GM19438 (cell line): ENCODE measurements around the gene LSAMP.

Experiments used
- ATAC-seq: cut with Tn5 transposase; IDR thresholded peaks from one replicate; pipeline ENCODE4 v1.9.1; 2021; ENCODE audit warnings: low read depth; ENCODE audit not compliant: unreplicated experiment

The LSAMP gene

DNA sequence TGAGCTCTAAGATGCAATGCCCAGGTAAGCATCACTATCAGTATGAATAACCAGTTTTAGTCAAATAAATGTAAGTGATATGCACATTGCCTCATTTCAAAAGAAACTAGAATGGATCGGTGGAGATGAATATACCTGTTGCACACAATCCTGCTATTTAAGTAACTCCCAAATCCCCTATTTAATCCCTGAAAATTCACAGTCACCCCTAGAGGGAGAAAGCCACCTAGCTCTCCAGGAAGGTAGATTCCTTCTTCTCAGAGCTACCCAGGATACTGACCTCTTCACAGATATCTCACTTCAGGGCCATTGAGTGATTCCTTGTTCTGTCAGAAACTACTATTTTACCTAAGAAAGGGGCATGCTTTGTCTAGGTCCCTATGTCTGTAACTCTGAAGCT, 11.7 kb downstream of the LSAMP start:
- ATAC-seq, result no peak

DNA sequence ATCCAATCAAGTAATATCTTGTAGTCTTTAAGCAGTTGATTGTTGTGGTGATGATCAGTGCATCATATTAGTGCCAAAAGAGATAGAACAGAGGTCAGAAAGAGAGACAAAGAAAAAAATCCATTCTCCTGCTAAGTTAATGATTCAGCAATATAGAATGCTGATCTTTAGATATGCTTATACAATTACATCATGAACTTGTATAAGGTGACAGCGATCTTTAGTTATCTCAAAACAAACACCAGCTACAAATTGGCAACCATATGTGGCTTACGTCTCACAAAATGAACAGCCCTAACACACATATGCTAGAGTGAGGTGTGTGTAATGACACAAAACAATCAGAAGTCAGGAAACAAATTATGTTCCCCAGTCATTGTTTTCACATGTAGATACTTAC, 12.5 kb downstream of the LSAMP start:
- ATAC-seq, result no peak

DNA sequence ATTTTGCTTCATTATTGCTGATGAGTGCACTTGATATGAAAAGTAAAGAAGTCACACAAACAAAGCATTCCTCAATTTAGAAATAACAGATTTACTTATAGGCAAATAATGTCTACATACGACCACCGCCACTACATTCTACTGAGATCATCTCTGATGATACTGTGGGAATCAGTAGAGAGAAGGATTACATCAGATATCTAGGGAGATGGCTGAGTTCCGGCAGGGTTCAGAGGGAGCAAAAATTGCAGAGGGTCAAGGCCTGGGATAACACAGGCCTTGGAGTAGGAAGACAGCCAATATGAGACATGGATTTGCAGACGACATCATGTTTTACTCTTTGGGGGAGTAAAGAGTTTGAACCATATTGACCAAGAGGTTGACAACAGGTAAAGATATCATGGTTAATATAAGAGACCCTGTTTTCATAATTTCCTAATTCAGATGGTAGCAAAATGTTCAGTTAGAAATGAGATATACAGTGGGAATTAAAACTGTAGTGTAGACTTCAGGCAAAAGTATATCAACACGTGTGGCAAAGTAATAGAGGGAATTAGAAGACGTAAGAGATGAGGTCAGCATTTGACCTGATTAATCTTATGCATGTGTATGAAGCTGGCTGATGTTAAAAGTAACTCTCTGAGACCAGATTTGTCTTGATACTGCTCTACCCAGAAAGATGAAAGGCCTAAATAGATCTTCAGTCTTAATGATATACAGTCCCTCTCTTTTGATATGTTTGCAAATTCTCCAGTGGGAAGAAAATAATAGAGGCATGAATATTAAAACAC, 15.6 kb downstream of the LSAMP start:
- ATAC-seq, result no peak

DNA sequence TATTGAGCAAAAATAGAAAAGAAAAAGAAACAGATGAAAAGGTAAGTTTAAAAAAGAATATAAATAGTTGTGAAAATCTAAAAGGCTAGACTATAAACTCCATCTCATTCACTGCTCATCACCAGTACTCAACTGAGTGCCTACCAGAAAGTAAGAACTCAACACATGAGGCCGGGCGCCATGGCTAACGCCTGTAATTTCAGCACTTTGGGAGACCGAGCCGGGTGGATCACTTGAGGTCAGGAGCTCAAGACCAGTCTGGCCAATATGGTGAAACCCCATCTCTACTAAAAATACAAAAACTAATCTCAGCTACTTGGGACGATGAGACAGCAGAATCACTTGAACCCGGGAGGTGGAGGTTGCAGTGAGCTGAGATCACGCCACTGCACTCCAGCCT, 19.3 kb downstream of the LSAMP start:
- no peak for ATAC-seq

DNA sequence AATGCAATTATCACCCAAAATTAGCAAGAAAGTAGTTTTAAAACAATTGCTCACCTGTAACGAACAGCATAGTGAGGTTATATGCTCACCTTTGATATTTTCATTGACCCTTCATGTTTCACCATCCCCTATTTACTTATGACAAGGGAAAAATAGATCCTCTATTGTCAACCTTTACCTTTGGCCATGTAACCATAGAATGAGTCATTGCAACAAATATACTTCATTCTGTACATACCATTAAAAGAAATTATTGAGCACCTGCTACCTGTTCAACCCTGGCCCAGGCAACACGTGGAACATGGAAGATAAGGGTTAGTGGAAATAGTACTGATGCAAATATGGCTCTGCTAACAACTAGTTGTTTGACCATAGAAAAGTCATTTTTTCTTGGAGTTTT, 20.2 kb downstream of the LSAMP start:
- no peak for ATAC-seq

DNA sequence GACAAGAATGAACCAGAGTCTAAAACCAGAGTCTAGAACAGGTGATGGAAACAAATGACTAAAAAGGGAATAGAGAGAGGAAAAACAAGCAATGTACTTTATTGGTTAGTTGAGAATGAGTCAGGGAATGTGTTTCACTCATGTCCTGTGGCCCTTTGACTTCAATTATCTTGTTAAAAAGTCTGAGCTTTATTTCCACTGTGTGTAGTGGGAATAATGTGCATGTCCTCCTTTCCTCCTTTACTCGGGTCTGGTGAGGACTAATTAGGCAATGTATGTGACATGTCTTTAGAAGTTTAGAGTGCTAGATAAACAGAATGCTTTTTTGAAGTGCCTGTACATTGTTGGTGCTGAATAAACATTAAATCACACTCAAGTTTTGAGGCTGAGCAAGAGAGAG, 21.3 kb downstream of the LSAMP start:
- ATAC-seq, result no peak

DNA sequence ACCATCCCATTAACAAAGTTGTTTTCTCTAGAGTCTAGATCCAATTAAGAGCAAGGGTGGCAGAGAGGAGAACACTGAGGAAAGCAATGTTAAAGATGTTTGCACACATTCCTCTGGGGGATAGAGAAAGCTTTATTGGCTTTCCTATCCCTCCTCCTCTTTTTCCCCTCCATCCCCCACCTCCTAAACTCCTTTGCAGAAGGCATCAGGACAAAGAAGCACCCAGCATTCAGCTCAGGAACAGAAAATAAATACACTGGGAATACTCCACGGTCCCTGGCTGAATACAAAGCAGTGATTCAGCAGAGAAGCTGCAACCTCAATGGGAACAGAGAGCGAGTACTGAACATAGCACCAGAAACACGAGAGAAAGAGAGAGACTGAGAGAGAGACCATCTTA, 21.9 kb downstream of the LSAMP start:
- ATAC-seq, result no peak

DNA sequence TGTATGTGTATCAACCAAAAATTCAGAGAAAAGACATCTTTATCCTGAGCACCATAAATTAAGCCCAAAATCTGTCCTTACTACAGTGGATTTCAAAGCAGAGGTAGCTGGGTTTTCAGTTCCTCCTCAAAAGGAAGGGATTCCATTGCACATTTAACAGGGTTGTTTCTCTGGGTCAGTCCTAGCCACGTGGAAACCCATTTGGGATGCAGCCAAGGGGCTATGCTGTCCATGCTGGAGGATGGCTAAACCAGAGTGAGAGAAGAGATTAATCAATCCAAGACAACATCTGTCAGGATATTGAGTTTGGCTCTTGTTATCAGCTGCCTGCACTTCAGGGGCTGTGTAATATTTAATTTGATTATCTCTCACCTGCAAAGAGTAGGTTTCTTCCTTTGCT, 28.1 kb downstream of the LSAMP start:
- no peak for ATAC-seq

DNA sequence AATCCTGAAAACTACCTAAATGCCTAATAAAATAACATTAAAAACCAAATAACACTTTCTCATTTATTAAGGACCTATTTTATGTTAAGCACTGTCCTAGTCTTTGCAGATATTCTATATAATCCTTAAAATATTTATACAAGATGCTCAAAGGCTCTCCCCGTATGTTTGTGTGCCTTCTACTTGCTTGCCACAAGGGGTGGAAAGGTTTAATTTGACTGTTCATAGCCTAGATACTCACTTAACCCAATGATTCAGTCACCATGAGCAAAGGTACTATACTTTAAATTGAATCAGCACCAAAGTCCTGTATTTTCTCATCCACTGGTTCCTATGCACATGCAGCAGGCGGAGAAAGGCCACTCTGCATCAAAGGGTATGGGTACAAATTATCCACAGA, 32.0 kb downstream of the LSAMP start:
- ATAC-seq, result no peak

DNA sequence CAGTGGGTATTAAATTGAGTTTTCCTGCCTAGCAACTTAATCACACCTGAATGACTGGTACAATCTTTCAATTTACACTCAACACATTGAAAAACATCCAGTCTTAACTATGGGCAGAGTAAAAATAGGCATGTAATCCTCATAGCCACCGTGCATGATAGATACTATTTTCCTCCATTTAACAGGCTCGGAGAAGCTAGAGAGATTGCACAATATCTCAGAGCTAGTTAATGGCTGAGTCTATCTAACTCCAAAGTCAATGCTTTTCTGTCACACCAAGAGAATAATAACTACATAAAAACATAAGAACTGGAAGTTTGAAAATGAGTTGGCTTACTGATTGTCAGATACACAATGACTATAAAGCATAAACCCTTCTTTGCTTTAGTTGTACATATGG, 36.8 kb downstream of the LSAMP start:
- ATAC-seq, result no peak

DNA sequence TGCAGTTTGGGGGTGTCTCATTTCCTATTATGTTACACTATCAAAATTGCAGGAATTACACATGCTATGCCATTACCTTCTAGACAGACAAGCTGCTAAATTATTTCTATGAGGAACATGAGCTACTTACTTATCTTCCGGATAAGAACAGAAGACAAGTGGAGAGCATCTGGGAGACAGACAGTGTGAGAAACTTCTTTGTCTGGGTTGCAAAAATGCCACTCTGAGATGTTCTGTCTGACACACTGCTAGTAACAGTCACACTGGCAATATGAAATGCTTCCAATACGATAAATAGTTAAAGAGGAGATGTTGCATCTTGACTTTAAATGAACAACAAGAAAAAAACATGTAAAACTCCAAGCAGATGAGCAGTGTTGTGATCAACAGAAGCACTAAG, 40.1 kb downstream of the LSAMP start:
- ATAC-seq, result no peak

DNA sequence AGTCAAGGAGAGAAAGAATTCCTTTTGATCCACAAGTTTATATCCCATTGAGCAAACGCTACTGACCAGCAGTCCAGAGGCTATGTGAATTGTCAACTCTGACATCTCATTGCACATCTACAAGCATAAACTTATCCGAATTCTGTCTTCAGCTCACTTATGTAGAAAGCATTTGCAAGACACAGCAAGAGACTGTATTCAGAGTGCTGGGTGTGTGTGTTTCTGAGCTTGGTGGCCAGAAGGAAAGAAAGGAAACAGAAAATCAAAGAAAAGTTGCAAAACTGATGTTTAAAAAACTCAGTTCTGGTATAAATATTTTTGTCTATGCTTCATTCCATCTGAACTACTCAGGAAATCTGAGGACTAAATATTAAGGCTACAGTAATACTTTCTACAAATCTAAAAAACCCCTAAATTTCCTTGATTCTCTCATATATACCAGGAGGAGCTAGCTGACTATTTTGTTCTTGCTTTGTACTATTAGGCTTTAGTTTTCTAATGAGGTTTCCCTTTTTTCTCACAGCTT, 45.5 kb downstream of the LSAMP start:
- no peak for ATAC-seq

DNA sequence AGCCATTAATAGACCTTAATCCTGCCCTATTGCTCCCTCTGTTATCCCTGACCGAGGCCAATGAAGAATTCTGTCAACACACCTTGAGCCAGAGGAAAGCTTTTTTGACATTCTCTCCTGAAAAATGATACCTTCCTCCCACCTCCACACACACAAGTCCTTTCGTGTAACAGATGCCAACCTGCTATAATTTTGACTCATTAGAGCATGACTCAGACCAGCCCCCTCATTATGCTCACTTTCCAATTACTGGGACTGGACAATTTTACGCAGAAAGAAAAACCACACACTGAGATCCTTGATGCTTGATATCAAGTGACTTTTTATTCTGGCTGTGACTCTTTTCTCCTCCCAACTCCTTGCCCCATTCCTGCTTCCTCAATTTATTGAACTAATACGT, 50.9 kb downstream of the LSAMP start:
- ATAC-seq, result no peak

DNA sequence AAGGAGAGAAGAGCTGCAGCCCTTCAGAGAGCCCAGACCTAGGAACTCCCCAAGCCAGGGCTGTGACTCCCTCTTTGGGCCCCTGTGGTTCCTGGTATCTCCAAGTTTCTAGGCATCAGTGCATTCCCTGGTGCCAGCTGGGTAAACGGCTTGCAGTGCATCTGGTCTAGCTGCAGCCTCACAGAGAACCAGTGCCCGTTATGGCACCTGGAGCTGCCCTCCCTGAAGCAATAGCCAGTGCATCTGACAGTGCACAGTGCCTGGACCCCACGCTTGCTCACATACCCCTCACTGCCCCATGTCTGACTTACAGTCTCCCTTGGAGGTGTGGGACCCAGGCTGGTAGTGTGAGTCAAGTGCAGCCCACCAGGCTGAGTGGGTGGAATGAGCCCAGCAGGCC, 52.1 kb downstream of the LSAMP start:
- no peak for ATAC-seq

DNA sequence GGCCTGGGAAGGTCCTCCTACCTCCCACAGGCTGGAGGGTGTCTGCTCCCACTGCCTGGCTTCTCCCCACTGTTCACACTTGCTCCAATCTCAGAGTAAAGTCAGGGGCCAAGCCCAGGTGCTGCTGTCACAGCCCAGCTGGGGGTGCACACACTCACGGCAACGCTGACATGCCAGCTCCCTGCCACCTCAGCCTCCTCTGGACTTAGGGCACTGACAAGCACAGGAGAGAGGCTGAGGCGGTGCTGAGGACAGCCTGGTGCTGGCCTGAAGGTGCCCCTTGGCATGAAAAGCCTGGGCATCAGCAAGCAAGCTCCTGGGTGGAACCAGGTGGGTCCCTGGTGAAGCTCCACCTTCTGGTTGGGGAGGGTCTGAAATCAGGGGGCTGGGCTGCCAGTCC, 53.0 kb downstream of the LSAMP start:
- no peak for ATAC-seq

DNA sequence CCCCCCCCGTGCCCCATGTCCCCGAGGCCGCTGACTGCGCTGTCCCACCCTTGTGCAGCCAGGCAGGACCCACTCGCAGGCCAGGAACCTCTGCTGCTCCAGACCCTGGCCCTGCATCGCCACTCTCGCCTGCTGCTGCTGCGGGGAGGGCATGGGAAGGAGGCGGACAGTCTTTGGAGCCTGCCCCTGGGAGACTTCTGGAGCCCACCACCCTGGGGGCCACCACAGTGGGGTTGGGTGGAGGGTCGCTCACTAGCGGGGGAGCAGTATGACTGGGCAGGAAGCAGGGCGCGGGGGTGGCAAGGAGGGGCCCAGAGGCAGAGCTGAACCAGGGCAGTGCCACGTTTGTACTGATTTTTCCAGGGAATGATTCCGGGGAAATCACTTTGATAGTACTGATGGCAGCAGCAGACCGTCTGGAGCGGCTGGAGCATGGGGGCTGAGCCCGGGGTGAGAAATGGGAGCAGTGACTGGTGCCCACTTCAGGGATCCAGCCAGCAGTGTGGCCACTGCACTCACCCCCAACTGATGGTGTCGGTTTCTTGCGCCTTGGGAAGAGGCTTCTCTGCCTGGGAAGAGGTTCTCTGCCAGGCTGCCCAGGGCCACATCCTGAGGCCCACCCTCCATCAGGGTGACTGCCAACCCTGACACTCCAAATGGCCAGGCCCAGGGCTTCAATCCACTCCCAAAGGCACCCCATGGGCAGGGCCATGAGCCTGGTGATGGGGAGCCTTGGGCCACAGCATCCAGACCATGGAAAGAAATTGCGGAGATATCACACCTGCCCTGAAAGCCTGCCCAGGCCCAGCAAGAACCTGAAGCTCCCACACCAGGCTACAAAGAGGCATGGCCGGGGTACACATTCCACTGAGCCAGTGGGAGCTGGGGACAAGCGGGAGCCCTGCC, 53.7 kb downstream of the LSAMP start:
- no peak for ATAC-seq

DNA sequence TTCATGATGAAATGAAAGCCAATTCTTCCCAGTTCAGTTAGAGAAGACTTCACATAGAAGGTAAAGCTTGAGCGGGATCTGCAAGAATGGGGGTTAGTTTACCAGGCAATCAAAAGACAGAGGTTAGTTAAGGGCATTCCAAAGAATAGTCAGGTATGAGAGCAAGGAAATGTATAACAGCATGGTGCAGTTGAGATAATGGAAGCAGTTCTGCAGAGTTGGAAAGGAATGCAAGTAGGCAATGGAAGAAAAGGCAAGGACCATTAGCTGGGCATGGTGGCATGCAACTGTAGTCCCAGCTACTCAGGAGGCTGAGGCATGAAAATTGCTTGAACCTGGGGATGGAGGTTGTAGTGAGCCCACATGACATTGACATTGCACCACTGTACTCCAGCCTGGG, 55.0 kb downstream of the LSAMP start:
- no peak for ATAC-seq

DNA sequence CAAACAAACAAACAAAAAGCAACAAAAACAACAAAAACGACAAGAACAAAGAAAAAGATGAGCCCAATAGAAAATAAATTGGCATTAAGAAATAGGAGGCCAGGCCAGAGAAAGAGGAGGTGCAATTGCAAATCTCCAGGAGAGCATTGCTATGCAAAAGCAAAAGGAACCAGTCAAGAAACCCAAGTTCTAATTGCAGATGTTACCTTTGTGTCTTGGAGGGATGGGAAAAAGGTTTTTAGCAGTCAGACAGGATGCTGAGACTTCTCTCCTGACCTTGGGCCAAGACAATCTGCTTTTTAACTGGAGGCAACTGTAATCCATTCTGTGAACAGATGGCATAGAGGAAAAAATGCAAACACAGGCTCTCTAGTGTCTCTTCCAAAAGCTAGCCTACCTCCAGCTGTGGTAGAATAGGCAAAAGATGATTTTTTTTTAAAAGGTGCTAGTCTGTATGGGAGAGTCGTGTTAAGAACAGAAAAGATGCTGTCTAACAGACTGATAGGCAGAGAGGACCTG, 56.4 kb downstream of the LSAMP start:
- ATAC-seq, result no peak

DNA sequence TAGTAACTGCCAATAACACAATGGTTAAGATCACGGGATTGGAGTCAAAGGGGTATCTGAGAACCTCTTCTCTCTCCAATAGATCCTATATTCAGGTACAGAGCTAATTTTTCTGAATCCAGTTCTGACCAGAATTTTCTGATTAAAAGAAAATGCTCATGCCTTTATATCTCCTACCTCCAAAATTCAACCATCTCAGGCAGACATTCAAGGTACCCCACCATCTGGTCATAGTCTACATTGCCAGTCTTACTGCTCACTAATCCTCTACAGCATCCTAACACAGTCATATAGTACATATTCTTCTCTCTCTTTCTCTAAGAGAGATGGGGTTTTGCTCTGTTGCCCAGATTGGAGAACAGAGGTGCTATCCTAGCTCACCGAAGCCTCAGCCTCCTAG, 59.1 kb downstream of the LSAMP start:
- no peak for ATAC-seq

DNA sequence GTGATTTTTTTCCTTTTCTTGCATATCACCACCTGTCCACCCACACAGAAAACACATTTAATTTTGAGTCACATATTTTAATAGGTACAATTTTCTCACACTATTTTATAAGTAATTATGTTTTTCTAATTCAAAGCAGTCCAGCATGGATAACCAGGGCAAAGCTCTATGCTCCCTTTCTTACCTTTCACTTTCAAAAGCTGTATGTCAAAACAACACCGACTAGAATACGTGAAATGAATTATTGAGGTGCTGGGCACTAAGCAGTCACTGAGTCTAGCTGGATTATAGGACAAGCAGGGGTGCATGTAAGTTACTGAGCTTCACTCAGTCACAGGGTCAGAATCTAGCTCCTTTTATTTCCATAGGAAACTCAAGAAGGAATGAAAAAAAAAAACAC, 60.6 kb downstream of the LSAMP start:
- no peak for ATAC-seq

DNA sequence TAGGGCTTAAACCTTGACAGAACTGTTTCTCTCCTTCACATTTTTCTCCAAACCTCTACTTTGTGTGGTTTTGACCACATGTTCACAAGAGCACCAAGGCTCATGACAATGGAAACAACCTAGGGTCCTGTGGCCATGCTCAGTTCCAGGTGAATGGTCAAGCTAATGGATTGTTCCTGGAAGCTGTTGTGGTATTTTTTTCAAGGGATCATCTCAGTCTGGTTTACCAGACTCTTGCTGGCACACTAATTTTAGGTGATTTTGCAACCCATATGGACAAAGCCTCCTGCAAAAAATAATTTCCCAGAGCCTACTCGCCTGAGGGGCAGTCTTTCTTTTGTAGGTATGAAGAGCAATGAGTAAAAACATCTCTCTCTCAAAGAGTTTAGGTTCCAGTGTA, 67.2 kb downstream of the LSAMP start:
- no peak for ATAC-seq

DNA sequence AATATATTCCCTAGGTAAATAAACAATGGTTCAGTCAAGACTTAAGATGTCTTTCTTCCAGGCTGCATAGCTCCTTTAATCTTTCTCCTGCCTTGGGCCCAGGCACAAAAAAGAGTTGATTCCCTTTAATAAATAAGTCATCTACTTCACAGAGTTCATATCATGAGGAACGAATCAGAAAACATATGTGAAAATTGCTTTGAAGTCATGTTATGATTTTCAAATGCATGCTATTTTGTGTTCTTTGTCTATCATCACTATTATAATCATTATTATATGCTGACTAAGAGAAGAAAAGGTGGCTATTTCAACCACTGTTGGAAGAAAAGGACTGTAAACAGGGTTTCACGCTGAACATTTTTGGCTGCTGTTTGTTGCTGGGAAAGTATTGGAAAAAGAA, 70.4 kb downstream of the LSAMP start:
- no peak for ATAC-seq
